ENCODE measurements around the gene ATP6V1F.

GRCh38 chr7:128900237-128900636 is 37.6 kb downstream of the ATP6V1F start:
- no peak for TF ChIP-seq EZH2 (IDR thresholded peaks at IDR 0.05; ENCODE audit: borderline replicate concordance, low read length)
- TF ChIP-seq, protein P1, sequence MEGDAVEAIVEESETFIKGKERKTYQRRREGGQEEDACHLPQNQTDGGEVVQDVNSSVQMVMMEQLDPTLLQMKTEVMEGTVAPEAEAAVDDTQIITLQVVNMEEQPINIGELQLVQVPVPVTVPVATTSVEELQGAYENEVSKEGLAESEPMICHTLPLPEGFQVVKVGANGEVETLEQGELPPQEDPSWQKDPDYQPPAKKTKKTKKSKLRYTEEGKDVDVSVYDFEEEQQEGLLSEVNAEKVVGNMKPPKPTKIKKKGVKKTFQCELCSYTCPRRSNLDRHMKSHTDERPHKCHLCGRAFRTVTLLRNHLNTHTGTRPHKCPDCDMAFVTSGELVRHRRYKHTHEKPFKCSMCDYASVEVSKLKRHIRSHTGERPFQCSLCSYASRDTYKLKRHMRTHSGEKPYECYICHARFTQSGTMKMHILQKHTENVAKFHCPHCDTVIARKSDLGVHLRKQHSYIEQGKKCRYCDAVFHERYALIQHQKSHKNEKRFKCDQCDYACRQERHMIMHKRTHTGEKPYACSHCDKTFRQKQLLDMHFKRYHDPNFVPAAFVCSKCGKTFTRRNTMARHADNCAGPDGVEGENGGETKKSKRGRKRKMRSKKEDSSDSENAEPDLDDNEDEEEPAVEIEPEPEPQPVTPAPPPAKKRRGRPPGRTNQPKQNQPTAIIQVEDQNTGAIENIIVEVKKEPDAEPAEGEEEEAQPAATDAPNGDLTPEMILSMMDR (IDR thresholded peaks at IDR 0.05; ENCODE audit: low read length) = no peak

All from OCI-LY1 (cell line).